Kidney (tissue), 14 donors: ENCODE results near the gene CALD1. TPM values are rescaled to one million over a fixed set of nuclear protein-coding genes. Genes with fewer than 3 reads are reported as not detected.

Experiments used
- DNase-seq, 5 donors: peaks; one replicate each; pipeline ENCODE4 v3.0.0-alpha.2; 2013 to 2020
- FAIRE-seq: peaks from 2 replicates; lab custom pipeline; 2012; peaks lifted over from hg19 to GRCh38; lab: Jason Lieb, UNC
- H3K27ac ChIP-seq, 2 donors: one replicate each; pipeline ENCODE4 v1.7.0; 2013; ENCODE audit warnings: low read depth in 2 of 2, low read length in 2 of 2, inconsistent platforms in 1 of 2
- H3K27me3 ChIP-seq: one replicate; pipeline ENCODE4 v1.7.1; 2013; ENCODE audit warnings: low read length, inconsistent platforms; ENCODE audit not compliant: control insufficient read depth, insufficient read depth
- H3K36me3 ChIP-seq, 3 donors: one replicate each; pipeline versions ENCODE4 v1.7.0 to v1.7.1; 2013; ENCODE audit warnings: low read length in 3 of 3, control low read depth in 1 of 3, inconsistent platforms in 1 of 3; ENCODE audit not compliant: insufficient read depth in 3 of 3, control insufficient read depth in 2 of 3
- H3K4me1 ChIP-seq, 3 donors: one replicate each; pipeline versions ENCODE4 v1.7.0 to v1.7.1; 2013; ENCODE audit warnings: low read length in 3 of 3, inconsistent platforms in 1 of 3, low read depth in 1 of 3; ENCODE audit not compliant: control insufficient read depth in 2 of 3, insufficient read depth in 2 of 3
- H3K4me3 ChIP-seq, 3 donors: one replicate each; pipeline versions ENCODE4 v1.7.0 to v1.8.1; 2013; ENCODE audit warnings: low read length in 3 of 3, control low read depth in 1 of 3, inconsistent platforms in 1 of 3
- H3K9ac ChIP-seq, 3 donors: one replicate each; pipeline versions ENCODE4 v1.7.0 to v1.7.1; 2013; ENCODE audit warnings: low read length in 3 of 3, control low read depth in 1 of 3, inconsistent platforms in 1 of 3
- H3K9me3 ChIP-seq, 3 donors: one replicate each; pipeline versions ENCODE4 v1.7.0 to v1.7.1; 2013; ENCODE audit warnings: low read length in 3 of 3, control low read depth in 1 of 3, inconsistent platforms in 1 of 3; ENCODE audit not compliant: control insufficient read depth in 2 of 3, insufficient read depth in 1 of 3
- intact Hi-C: fragments of 100-400 bp; cut with DNase I; formaldehyde crosslinking; loops from one replicate; pipeline ENCODE4 v1.11.1; 2022
- polyA plus RNA-seq: library from polyadenylated mRNA; stranded (reverse); fragments of 350-450 nt; fragmentation: Illumina TruSeq; extraction: RNeasy Lipid Tissue Mini Kit (QIAGEN cat#74804); gene quantifications from one replicate; pipeline ENCODE4 v1.2.3, GENCODE V29; 2014; ENCODE audit warnings: low read depth, low replicate concordance; ENCODE audit not compliant: insufficient read depth
- total RNA-seq: library from RNA; stranded (reverse); fragmentation: NEBNext Ultra II Directional; extraction: Animal tissue kit (Norgen Biotek cat#: 25700); gene quantifications from one replicate; pipeline ENCODE4 v1.2.1, GENCODE V29; 2021
- TF ChIP-seq, protein P1 (sequence below): IDR thresholded peaks from 3 replicates; pipeline ENCODE4 v1.5.1; 2012; ENCODE audit warnings: mild to moderate bottlenecking, moderate library complexity, borderline replicate concordance; ENCODE audit not compliant: insufficient read depth; ENCODE audit errors: extremely low read depth
- donor health status: control.
- donor health status: control.
- donor health status: control.
- donor health status: control.
- donor health status: control.
- donor health status: DM: yes; HTN: yes; CAD: no.
- donor health status: Normal renal cell carcinoma (clear cell type).

Gene CALD1
- total and polyA plus RNA-seq, 2 donors from 2014 or later = 72.7 to 218 TPM

DNA sequence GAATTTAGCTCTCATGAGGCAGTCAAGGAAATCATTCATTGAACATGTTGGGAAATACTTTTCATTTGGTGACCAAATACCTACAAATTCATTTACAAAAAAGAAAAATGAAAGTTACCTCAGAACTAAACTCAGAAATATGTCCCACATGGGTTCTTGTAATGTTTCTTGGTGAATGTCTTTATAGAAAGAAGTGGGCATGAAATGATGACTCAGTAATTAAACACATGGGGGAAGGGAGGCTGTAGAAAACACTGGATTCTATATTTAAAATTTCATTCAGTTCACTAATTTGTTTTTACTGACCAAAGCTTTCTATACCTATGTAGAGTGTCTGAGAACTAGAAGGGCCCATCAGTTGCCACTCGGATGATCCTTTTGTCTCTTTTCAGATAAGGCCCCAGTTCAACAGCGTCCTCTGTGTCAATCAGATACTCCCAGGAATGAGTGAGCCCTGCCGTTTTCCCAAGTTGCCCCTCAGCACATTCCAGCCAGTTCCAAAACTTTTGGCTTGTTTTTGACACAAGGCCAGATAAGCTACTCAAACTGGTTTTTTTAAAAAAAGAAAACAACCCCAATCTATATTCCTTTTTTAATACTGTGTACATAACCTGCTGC, 157.6 kb downstream of the CALD1 start:
- FAIRE-seq (no peak), DNase-seq (no peak)
- Histone ChIP-seq H3K4me1 (peaks cover 0 to 5% (median 2%) of the 10 kb centered on the region in 3 donors), H3K4me3 (no peak overlapping the region), H3K27ac (no peak overlapping the region), H3K9ac (no peak overlapping the region), H3K36me3 (peaks cover 0 to 5% (median 2%) of the 10 kb centered on the region in 3 donors), H3K27me3 (no peaks in the 10 kb centered on the region), H3K9me3 (no peaks in the 10 kb centered on the region)
- TF ChIP-seq, protein P1, sequence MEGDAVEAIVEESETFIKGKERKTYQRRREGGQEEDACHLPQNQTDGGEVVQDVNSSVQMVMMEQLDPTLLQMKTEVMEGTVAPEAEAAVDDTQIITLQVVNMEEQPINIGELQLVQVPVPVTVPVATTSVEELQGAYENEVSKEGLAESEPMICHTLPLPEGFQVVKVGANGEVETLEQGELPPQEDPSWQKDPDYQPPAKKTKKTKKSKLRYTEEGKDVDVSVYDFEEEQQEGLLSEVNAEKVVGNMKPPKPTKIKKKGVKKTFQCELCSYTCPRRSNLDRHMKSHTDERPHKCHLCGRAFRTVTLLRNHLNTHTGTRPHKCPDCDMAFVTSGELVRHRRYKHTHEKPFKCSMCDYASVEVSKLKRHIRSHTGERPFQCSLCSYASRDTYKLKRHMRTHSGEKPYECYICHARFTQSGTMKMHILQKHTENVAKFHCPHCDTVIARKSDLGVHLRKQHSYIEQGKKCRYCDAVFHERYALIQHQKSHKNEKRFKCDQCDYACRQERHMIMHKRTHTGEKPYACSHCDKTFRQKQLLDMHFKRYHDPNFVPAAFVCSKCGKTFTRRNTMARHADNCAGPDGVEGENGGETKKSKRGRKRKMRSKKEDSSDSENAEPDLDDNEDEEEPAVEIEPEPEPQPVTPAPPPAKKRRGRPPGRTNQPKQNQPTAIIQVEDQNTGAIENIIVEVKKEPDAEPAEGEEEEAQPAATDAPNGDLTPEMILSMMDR = no peak
- intact Hi-C loops = no loop called here

DNA sequence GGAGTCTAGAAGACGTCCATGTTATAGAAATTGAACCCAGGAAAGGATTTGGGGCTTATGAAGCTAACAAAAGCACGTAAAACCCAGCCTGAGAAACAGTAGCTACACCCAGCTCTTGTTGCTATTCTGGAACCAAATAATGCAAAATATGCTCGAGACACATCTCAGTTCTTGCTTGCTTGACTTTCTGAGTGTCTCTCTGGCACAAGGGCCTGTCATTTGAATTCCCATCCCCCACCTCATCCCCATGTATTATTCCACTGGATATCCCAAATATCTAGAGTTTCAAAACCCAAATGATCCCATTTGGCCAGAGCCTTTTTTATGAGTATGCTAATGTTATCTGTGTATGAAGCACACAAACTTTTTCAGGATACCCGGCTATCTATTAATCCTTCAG, 158.7 kb downstream of the CALD1 start:
- FAIRE-seq (no peak), DNase-seq (no peak)
- intact Hi-C loops = no loop called here
- Histone ChIP-seq H3K9ac (no peak overlapping the region), H3K9me3 (no peaks in the 10 kb centered on the region), H3K36me3 (peaks cover 0 to 5% (median 0%) of the 10 kb centered on the region in 3 donors), H3K27ac (no peak overlapping the region), H3K27me3 (no peaks in the 10 kb centered on the region), H3K4me3 (no peak overlapping the region), H3K4me1 (peaks cover 0 to 5% (median 2%) of the 10 kb centered on the region in 3 donors)
- TF ChIP-seq, protein P1 = no peak

GRCh38 chr7:134939136-134939535, 159.7 kb downstream of the CALD1 start:
- no peak for DNase-seq
- no peak overlapping the region for H3K27ac ChIP-seq
- no peaks in the 10 kb centered on the region for H3K9me3 ChIP-seq
- H3K4me3 ChIP-seq = no peak overlapping the region
- no peaks in the 10 kb centered on the region for H3K27me3 ChIP-seq
- peaks cover 0 to 5% (median 0%) of the 10 kb centered on the region in 3 donors for H3K36me3 ChIP-seq
- FAIRE-seq = no peak
- intact Hi-C loops = no loop called here
- TF ChIP-seq, protein P1 = no peak
- H3K4me1 ChIP-seq = peaks cover 0 to 5% (median 2%) of the 10 kb centered on the region in 3 donors
- H3K9ac ChIP-seq = no peak overlapping the region
